ENCODE data around the gene ZNF556. TPM values are rescaled to one million over a fixed set of nuclear protein-coding genes. Genes with fewer than 3 reads are reported as not detected.
A peak's percentile ranks its signal among the peaks of the same experiment; 100 is the strongest.

Gene ZNF556
- total and polyA plus RNA-seq, 10 of the 15 experiments (the other 5 are each of a cell fraction or from before 2014, with no cell fraction given) = not detected

DNA sequence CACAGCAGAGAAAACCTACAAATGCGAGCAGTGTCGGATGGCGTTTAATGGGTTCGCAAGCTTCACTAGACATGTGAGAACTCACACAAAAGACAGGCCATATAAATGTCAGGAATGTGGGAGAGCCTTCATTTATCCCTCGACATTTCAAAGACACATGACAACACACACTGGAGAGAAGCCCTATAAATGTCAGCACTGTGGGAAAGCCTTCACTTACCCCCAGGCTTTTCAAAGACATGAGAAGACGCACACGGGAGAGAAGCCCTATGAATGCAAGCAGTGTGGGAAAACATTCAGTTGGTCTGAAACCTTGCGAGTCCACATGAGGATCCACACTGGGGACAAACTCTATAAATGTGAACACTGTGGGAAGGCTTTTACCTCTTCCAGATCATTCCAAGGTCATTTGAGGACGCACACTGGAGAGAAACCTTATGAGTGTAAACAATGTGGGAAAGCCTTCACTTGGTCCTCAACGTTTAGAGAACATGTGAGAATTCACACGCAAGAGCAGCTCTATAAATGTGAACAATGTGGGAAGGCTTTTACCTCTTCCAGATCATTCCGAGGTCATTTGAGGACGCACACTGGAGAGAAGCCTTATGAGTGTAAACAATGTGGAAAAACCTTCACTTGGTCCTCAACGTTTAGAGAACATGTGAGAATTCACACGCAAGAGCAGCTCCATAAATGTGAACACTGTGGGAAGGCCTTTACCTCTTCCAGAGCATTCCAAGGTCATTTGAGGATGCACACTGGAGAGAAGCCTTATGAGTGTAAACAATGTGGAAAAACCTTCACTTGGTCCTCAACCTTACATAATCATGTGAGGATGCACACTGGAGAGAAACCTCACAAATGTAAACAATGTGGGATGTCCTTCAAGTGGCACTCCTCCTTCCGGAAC is 50.4 kb downstream of the ZNF556 start:
- ChIA-PET POLR2A (no interaction called here), SMC1A (ENCODE audit: uncharacterized antibody, unreplicated experiment) (no interaction called here), RAD21 (ENCODE audit: unreplicated experiment) (no interaction called here), CTCF (no interaction called here)
- H3K4me3 ChIP-seq = no peak overlapping the region
- DNase-seq (ENCODE audit: low read depth, low spot score) = no peak
- in situ Hi-C loops (cut with MboI) = no loop called here
- intact Hi-C loops (cut with micrococcal nuclease; ENCODE audit: unreplicated experiment) = no loop called here
- no peaks in the 10 kb centered on the region for H3K4me1 ChIP-seq (ENCODE audit: control insufficient read depth, insufficient read depth, low read length)
- no peak overlapping the region for H3K9ac ChIP-seq (ENCODE audit: control insufficient read depth, insufficient read depth, low read length)
- peaks cover 13 to 27% of the 10 kb centered on the region in 2 experiments for H3K36me3 ChIP-seq (ENCODE audit: control insufficient read depth in 2 of 2, insufficient read depth in 2 of 2, low read length in 1 of 2)
- H3K4me2 ChIP-seq (ENCODE audit: control insufficient read depth, insufficient read depth) = no peak overlapping the region
- TSS peak; percentile 58 for BruUV-seq (replicated peaks)
- H2AFZ ChIP-seq (ENCODE audit: control insufficient read depth, low read depth, low read length) = no peak overlapping the region
- no peaks in the 10 kb centered on the region for H4K20me1 ChIP-seq (ENCODE audit: control insufficient read depth, insufficient read depth)
- peaks cover 36% of the 10 kb centered on the region for H3K9me3 ChIP-seq (replicated peaks; ENCODE audit: control insufficient read depth, insufficient read depth, low read length)
- TF ChIP-seq MXI1 (IDR thresholded peaks at IDR 0.05; ENCODE audit: low read depth, low read length) (no peak), STAT1 (conservative IDR thresholded peaks at IDR 0.05) (no peak)
- no peaks in the 10 kb centered on the region for H3K79me2 ChIP-seq (ENCODE audit: control insufficient read depth, insufficient read depth, low read length)
- no peak for ATAC-seq
- H3K27me3 ChIP-seq (replicated peaks in 1 of 2; ENCODE audit: control insufficient read depth in 2 of 2, insufficient read depth in 2 of 2, low read length in 1 of 2) = no peaks in the 10 kb centered on the region
- WGBS (ENCODE audit: insufficient coverage, insufficient replicate concordance, low lambda C conversion rate, missing lambda C conversion rate) = 96% methylated on average over 16 of the region's 16 CpGs
- no peak overlapping the region for H3K27ac ChIP-seq (ENCODE audit: control insufficient read depth, insufficient read depth)
- FAIRE-seq = no peak

- no peaks in the 10 kb centered on the region for H3K4me1 ChIP-seq (ENCODE audit: control insufficient read depth, insufficient read depth, low read length)
- RAD21 ChIA-PET (ENCODE audit: unreplicated experiment) = no interaction called here
- peaks cover 4% of the 10 kb centered on the region; the same call in 2 of the 3 replicates for H3K9me3 ChIP-seq (replicated peaks; ENCODE audit: control insufficient read depth, insufficient read depth, low read length)
- intact Hi-C loops (cut with micrococcal nuclease; ENCODE audit: unreplicated experiment) (no loop called here), in situ Hi-C loops (cut with MboI) (no loop called here)
- H3K36me3 ChIP-seq (ENCODE audit: control insufficient read depth in 2 of 2, insufficient read depth in 2 of 2, low read length in 1 of 2) = peaks cover 2 to 8% of the 10 kb centered on the region in 2 experiments
- no peak for DNase-seq (ENCODE audit: low read depth, low spot score)
- H3K4me2 ChIP-seq (ENCODE audit: control insufficient read depth, insufficient read depth) = no peak overlapping the region
- no peak for FAIRE-seq
- no peak overlapping the region for H3K27ac ChIP-seq (ENCODE audit: control insufficient read depth, insufficient read depth)
- peak; percentile 28; the same call in 2 of the 3 replicates for ATAC-seq
- H2AFZ ChIP-seq (ENCODE audit: control insufficient read depth, low read depth, low read length) = no peak overlapping the region
- no peak overlapping the region for H3K9ac ChIP-seq (ENCODE audit: control insufficient read depth, insufficient read depth, low read length)
- POLR2A ChIA-PET = no interaction called here
- H3K27me3 ChIP-seq (replicated peaks in 1 of 2; ENCODE audit: control insufficient read depth in 2 of 2, insufficient read depth in 2 of 2, low read length in 1 of 2) = no peaks in the 10 kb centered on the region
- H3K79me2 ChIP-seq (ENCODE audit: control insufficient read depth, insufficient read depth, low read length) = no peaks in the 10 kb centered on the region
- no TSS peak for BruUV-seq (replicated peaks)
- CTCF ChIA-PET = interaction anchor here (1.8 to 2.3 kb wide), 2 partner anchors 36 to 275 kb away, joined by 6 to 13 read pairs; no protein-coding TSS in a partner anchor
- no peaks in the 10 kb centered on the region for H4K20me1 ChIP-seq (ENCODE audit: control insufficient read depth, insufficient read depth)
- SMC1A ChIA-PET (ENCODE audit: uncharacterized antibody, unreplicated experiment) = no interaction called here
- 89% methylated on average over 5 of the region's 5 CpGs for WGBS (ENCODE audit: insufficient coverage, insufficient replicate concordance, low lambda C conversion rate, missing lambda C conversion rate)
- no peak overlapping the region for H3K4me3 ChIP-seq
- TF ChIP-seq POLR2A (IDR thresholded peaks at IDR 0.05; ENCODE audit: low read depth, low read length) (no peak), CHD2 (IDR thresholded peaks at IDR 0.05; ENCODE audit: borderline replicate concordance, low read depth, low read length) (no peak), CBX5 (IDR thresholded peaks at IDR 0.05; ENCODE audit: low read depth) (no peak), CBX3 (IDR thresholded peaks at IDR 0.05; ENCODE audit: borderline replicate concordance, low read depth) (no peak), IRF4 (IDR thresholded peaks at IDR 0.05; ENCODE audit: low read depth, low read length) (no peak), SKIL (IDR thresholded peaks at IDR 0.05; ENCODE audit: low read depth, poor library complexity, severe bottlenecking) (no peak), TCF3 (IDR thresholded peaks at IDR 0.05; ENCODE audit: borderline replicate concordance, insufficient read depth, low read depth, low read length) (no peak), RB1 (IDR thresholded peaks at IDR 0.05; ENCODE audit: borderline replicate concordance) (no peak), BRCA1 (IDR thresholded peaks at IDR 0.05; ENCODE audit: low read depth, low read length) (no peak), ZNF274 (IDR thresholded peaks at IDR 0.05; ENCODE audit: insufficient read depth, insufficient read length) (no peak), BHLHE40 (IDR thresholded peaks at IDR 0.05; ENCODE audit: borderline replicate concordance in 1 of 2, low read depth in 2 of 2, low read length in 1 of 2) (no peak), NFYA (IDR thresholded peaks at IDR 0.05; ENCODE audit: borderline replicate concordance, low read depth, low read length) (no peak), RAD51 (IDR thresholded peaks at IDR 0.05) (no peak), NBN (IDR thresholded peaks at IDR 0.05) (no peak)
- TF ChIP-seq, protein P1, sequence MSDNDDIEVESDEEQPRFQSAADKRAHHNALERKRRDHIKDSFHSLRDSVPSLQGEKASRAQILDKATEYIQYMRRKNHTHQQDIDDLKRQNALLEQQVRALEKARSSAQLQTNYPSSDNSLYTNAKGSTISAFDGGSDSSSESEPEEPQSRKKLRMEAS (IDR thresholded peaks at IDR 0.05; ENCODE audit: low read depth, low read length) = no peak
Measured at GRCh38 chr19:2922987-2923386, 55.9 kb downstream of the ZNF556 start.

All from GM12878 (cell line).